Measurements from ENCODE around the gene DCDC1.

The DCDC1 gene

DNA sequence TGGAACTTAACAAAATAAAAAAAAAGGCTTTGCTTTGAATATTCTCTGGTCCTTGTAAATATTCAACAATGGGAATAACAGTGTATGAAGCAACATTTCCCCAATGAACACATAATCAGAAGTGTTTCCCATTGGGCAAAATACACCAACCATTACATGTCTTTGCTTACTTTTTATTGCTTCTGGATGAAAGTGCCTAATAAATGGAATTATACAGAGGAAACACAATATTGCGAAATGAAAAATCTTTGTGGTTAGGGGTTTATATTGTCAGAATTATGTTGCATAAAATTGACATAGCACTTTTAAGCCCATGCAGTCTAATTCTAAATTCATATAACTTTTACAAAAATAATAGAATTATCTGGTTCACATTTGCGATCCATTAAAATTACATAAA lies 386.4 kb downstream of the DCDC1 start:
- Histone ChIP-seq H2AFZ (ENCODE audit: low read depth) (no peak overlapping the region), H3K27me3 (ENCODE audit: insufficient read depth, low read depth) (no peaks in the 10 kb centered on the region), H4K20me1 (ENCODE audit: insufficient read depth) (no peaks in the 10 kb centered on the region), H3K4me2 (no peak overlapping the region), H3K27ac (no peak overlapping the region), H3K9ac (no peak overlapping the region), H3K36me3 (ENCODE audit: insufficient read depth) (no peaks in the 10 kb centered on the region), H3K4me1 (ENCODE audit: low read depth, poor library complexity, severe bottlenecking) (no peaks in the 10 kb centered on the region), H3K4me3 (IDR thresholded peaks at IDR 0.05; ENCODE audit: insufficient read depth, low read depth, low read length) (no peak overlapping the region), H3K79me2 (ENCODE audit: insufficient read depth, low read depth) (no peaks in the 10 kb centered on the region)
- TF ChIP-seq, protein P1, sequence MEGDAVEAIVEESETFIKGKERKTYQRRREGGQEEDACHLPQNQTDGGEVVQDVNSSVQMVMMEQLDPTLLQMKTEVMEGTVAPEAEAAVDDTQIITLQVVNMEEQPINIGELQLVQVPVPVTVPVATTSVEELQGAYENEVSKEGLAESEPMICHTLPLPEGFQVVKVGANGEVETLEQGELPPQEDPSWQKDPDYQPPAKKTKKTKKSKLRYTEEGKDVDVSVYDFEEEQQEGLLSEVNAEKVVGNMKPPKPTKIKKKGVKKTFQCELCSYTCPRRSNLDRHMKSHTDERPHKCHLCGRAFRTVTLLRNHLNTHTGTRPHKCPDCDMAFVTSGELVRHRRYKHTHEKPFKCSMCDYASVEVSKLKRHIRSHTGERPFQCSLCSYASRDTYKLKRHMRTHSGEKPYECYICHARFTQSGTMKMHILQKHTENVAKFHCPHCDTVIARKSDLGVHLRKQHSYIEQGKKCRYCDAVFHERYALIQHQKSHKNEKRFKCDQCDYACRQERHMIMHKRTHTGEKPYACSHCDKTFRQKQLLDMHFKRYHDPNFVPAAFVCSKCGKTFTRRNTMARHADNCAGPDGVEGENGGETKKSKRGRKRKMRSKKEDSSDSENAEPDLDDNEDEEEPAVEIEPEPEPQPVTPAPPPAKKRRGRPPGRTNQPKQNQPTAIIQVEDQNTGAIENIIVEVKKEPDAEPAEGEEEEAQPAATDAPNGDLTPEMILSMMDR (conservative IDR thresholded peaks at IDR 0.05; ENCODE audit: low read depth, low read length): no peak

DNA sequence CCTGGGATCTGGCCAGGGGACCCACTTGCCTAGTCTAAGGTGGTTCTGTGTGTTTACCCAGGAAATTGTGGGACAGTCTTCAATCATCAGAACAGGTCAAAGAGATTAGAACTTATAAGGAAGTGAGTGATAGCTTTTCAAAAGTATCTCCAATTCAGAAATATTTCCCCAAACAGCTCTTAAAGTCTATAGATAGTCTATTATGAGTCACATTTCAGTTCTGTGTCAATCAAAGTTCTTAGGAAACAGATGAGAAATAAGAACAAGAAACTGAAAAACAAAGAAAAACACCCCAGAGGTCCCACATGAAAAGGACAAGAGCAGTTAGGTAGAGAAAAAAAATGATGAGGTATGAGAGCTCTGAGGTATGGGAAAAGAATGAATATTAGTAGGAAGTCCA lies 402.0 kb downstream of the DCDC1 start:
- no peaks in the 10 kb centered on the region for H3K4me1 ChIP-seq (ENCODE audit: low read depth, poor library complexity, severe bottlenecking)
- H3K9ac ChIP-seq: no peak overlapping the region

DNA sequence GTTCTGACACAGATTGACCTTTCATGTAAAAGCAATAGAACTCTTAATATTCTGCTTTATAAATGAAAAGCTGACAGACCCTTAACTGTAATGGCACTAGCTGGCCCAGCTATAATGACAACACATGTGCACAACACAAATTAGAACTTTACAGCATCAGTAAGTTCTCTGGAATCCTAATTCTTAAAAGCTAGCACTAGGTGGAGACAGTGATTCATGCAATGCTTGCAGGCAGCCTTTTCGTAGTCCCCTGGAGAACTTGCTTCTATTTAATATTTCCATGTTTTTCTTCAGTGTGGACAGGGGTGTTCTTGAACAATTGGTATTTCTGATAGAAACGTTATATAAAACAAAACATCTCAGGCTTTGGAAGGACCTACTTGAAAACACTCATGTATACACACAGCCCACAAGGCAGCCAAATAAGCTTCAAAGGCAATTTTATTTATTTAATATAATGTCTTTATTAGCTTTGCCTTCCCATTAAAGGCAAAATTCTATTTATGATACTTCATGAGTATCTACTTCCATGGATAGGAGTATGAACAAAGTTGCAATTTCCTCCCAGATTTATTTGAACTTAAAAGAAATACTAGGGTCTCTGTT lies 409.0 kb downstream of the DCDC1 start:
- H4K20me1 ChIP-seq (ENCODE audit: insufficient read depth): no peaks in the 10 kb centered on the region
- H3K4me1 ChIP-seq (ENCODE audit: low read depth, poor library complexity, severe bottlenecking): no peaks in the 10 kb centered on the region
- TF ChIP-seq, protein P1 (conservative IDR thresholded peaks at IDR 0.05; ENCODE audit: low read depth, low read length): peak; percentile 55; the same call in 1 of the 2 replicates
- no peaks in the 10 kb centered on the region for H3K79me2 ChIP-seq (ENCODE audit: insufficient read depth, low read depth)
- no peak overlapping the region for H3K9ac ChIP-seq
- no peak overlapping the region for H2AFZ ChIP-seq (ENCODE audit: low read depth)
- H3K4me3 ChIP-seq (IDR thresholded peaks at IDR 0.05; ENCODE audit: insufficient read depth, low read depth, low read length): no peak overlapping the region
- H3K4me2 ChIP-seq: no peak overlapping the region
- no peaks in the 10 kb centered on the region for H3K27me3 ChIP-seq (ENCODE audit: insufficient read depth, low read depth)
- no peak overlapping the region for H3K27ac ChIP-seq
- H3K36me3 ChIP-seq (ENCODE audit: insufficient read depth): no peaks in the 10 kb centered on the region

More for the DNA sequence above, 402.0 kb downstream of the DCDC1 start:
- no peak overlapping the region for H3K27ac ChIP-seq
- no peak overlapping the region for H3K4me2 ChIP-seq
- H2AFZ ChIP-seq (ENCODE audit: low read depth): no peak overlapping the region
- no peaks in the 10 kb centered on the region for H3K36me3 ChIP-seq (ENCODE audit: insufficient read depth)
- H3K4me3 ChIP-seq (IDR thresholded peaks at IDR 0.05; ENCODE audit: insufficient read depth, low read depth, low read length): no peak overlapping the region
- no peaks in the 10 kb centered on the region for H3K79me2 ChIP-seq (ENCODE audit: insufficient read depth, low read depth)
- H3K27me3 ChIP-seq (ENCODE audit: insufficient read depth, low read depth): no peaks in the 10 kb centered on the region
- TF ChIP-seq, protein P1 (conservative IDR thresholded peaks at IDR 0.05; ENCODE audit: low read depth, low read length): no peak
- no peaks in the 10 kb centered on the region for H4K20me1 ChIP-seq (ENCODE audit: insufficient read depth)

DNA sequence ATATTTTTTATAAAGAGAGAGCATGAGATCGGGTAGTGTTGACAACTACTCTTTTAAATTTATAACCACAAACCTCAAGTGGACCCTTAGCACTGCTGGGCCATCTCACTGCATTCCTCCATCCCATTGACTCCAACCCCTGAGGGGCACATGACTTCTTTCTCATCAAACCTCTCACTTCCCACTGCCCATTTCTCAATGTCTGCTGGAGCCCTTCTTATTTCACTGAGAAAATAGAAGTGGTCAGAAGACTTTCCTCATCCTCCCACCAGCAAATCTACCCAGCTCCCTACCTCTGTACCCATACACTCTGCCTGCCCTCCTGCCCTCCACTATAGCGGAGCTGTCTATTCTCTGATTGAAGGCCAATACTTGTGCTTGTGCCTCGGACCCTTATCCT lies 412.8 kb downstream of the DCDC1 start:
- Histone ChIP-seq H4K20me1 (ENCODE audit: insufficient read depth) (no peaks in the 10 kb centered on the region), H3K9ac (no peak overlapping the region), H3K36me3 (ENCODE audit: insufficient read depth) (no peaks in the 10 kb centered on the region), H3K27ac (no peak overlapping the region), H3K27me3 (ENCODE audit: insufficient read depth, low read depth) (no peaks in the 10 kb centered on the region), H3K4me1 (ENCODE audit: low read depth, poor library complexity, severe bottlenecking) (no peaks in the 10 kb centered on the region), H3K4me2 (no peak overlapping the region), H2AFZ (ENCODE audit: low read depth) (no peak overlapping the region), H3K4me3 (IDR thresholded peaks at IDR 0.05; ENCODE audit: insufficient read depth, low read depth, low read length) (no peak overlapping the region), H3K79me2 (ENCODE audit: insufficient read depth, low read depth) (no peaks in the 10 kb centered on the region)
- TF ChIP-seq, protein P1 (conservative IDR thresholded peaks at IDR 0.05; ENCODE audit: low read depth, low read length): no peak

All from KMS-11 (cell line).